GM12878 (cell line): Measurements from ENCODE around the gene RXFP1. TPM values are rescaled to one million over a fixed set of nuclear protein-coding genes. Genes with fewer than 3 reads are reported as not detected.

Experiments
- ATAC-seq: fragments of 200-7000 bp; cut with Tn5 transposase; 3 replicates; pipeline ENCODE4 v1.9.1; 2020; ENCODE audit warnings: mild to moderate bottlenecking, moderate library complexity
- BruUV-seq: library from RNA; stranded (reverse); fragments of 400-500 nt; replicated peaks from 2 replicates; lab custom pipeline; 2021; lab: Mats Ljungman, UMichigan
- CTCF ChIA-PET: fragments of 300-600 bp; sonication (Branson Sonifier 250); formaldehyde crosslinking; extraction: SDS; loops from one replicate; lab custom pipeline; 2021; ENCODE audit warnings: inconsistent platforms; lab: Yijun Ruan, JAX
- POLR2A ChIA-PET: fragments of 350-600 bp; formaldehyde crosslinking; extraction: SDS; loops from one replicate; lab custom pipeline; 2021; ENCODE audit warnings: inconsistent platforms; lab: Charles Lee
- RAD21 ChIA-PET: fragments of 300-600 bp; sonication (Branson Sonifier 250); formaldehyde crosslinking; loops from one replicate; lab custom pipeline; 2023; ENCODE audit warnings: antibody characterized with exemption; ENCODE audit not compliant: unreplicated experiment; lab: Charles Lee
- SMC1A ChIA-PET: fragments of 300-600 bp; sonication (Branson Sonifier 250); formaldehyde crosslinking; loops from one replicate; lab custom pipeline; 2023; ENCODE audit not compliant: unreplicated experiment, uncharacterized antibody; lab: Charles Lee
- DNase-seq: peaks from one replicate; pipeline ENCODE4 v3.0.0-alpha.2; 2011; ENCODE audit warnings: low read depth, low spot score
- FAIRE-seq: peaks from 3 replicates; lab custom pipeline; 2011; peaks lifted over from hg19 to GRCh38; lab: Jason Lieb, UNC
- H2AFZ ChIP-seq: 2 replicates; pipeline ENCODE4 v1.6.0; 2011; ENCODE audit warnings: low read depth, low read length, control low read depth; ENCODE audit not compliant: control insufficient read depth
- H3K27ac ChIP-seq: 2 replicates; pipeline ENCODE4 v1.5.1; 2011; ENCODE audit warnings: control low read depth; ENCODE audit not compliant: control insufficient read depth, insufficient read depth
- H3K27me3 ChIP-seq, 2 experiments: replicated peaks in 1 of 2; 2 replicates each; pipeline versions ENCODE4 v1.6.0 to v1.6.1; 2011; ENCODE audit warnings: low read length in 1 of 2; ENCODE audit not compliant: control insufficient read depth in 2 of 2, insufficient read depth in 2 of 2
- H3K36me3 ChIP-seq, 2 experiments: 2 replicates each; pipeline ENCODE4 v1.5.1; 2011; ENCODE audit warnings: low read length in 1 of 2; ENCODE audit not compliant: control insufficient read depth in 2 of 2, insufficient read depth in 2 of 2
- H3K4me1 ChIP-seq: 2 replicates; pipeline ENCODE4 v1.6.1; 2011; ENCODE audit warnings: mild to moderate bottlenecking, low read length, moderate library complexity, mixed read lengths; ENCODE audit not compliant: control insufficient read depth, insufficient read depth
- H3K4me2 ChIP-seq: 2 replicates; pipeline ENCODE4 v1.6.0; 2011; ENCODE audit warnings: control low read depth; ENCODE audit not compliant: control insufficient read depth, insufficient read depth
- H3K4me3 ChIP-seq: fragments of 200-600 bp; sonication (generic); 2 replicates; pipeline ENCODE4 v1.5.1; 2016
- H3K79me2 ChIP-seq: 2 replicates; pipeline ENCODE4 v1.6.0; 2011; ENCODE audit warnings: low read length; ENCODE audit not compliant: control insufficient read depth, insufficient read depth
- H3K9ac ChIP-seq: 2 replicates; pipeline ENCODE4 v1.8.0; 2011; ENCODE audit warnings: low read length, control low read depth, mixed read lengths; ENCODE audit not compliant: control insufficient read depth, insufficient read depth
- H3K9me3 ChIP-seq: replicated peaks from 3 replicates; pipeline ENCODE4 v1.5.1; 2011; ENCODE audit warnings: mild to moderate bottlenecking, low read length; ENCODE audit not compliant: control insufficient read depth, insufficient read depth
- H4K20me1 ChIP-seq: 2 replicates; pipeline ENCODE4 v1.6.0; 2011; ENCODE audit not compliant: control insufficient read depth, insufficient read depth
- ATF7 ChIP-seq: fragments of 450-650 bp; IDR thresholded peaks from 2 replicates; pipeline ENCODE4 v1.6.1; 2016; ENCODE audit warnings: low read depth, mild to moderate bottlenecking
- CBX3 ChIP-seq: fragments of 200-600 bp; sonication (generic); IDR thresholded peaks from 2 replicates; pipeline ENCODE4 v1.6.1; 2016; ENCODE audit warnings: low read depth, borderline replicate concordance
- GABPA ChIP-seq: IDR thresholded peaks from 2 replicates; pipeline ENCODE4 v1.6.1; 2014; ENCODE audit warnings: antibody characterized with exemption, low read depth, mild to moderate bottlenecking, inconsistent platforms
- IRF4 ChIP-seq: IDR thresholded peaks from 2 replicates; pipeline ENCODE4 v1.6.1; 2011; ENCODE audit warnings: low read depth, low read length
- KAT2A ChIP-seq: conservative IDR thresholded peaks from 2 replicates; pipeline ENCODE4 v1.6.1; 2011; ENCODE audit warnings: low read depth, low read length; ENCODE audit not compliant: control insufficient read depth
- KDM1A ChIP-seq: fragments of 200-600 bp; sonication (generic); IDR thresholded peaks from 2 replicates; pipeline ENCODE4 v1.6.1; 2016; ENCODE audit warnings: borderline replicate concordance
- LARP7 ChIP-seq: fragments of 450-650 bp; IDR thresholded peaks from 2 replicates; pipeline ENCODE4 v1.6.1; 2017; ENCODE audit warnings: mild to moderate bottlenecking
- NBN ChIP-seq: fragments of 450-650 bp; IDR thresholded peaks from 2 replicates; pipeline ENCODE4 v1.6.1; 2016
- NFIC ChIP-seq: IDR thresholded peaks from 2 replicates; pipeline ENCODE4 v1.6.1; 2012; ENCODE audit warnings: low read depth, mild to moderate bottlenecking, inconsistent platforms, low read length, moderate library complexity
- RB1 ChIP-seq: fragments of 450-650 bp; formaldehyde crosslinking; IDR thresholded peaks from 2 replicates; pipeline ENCODE4 v1.6.1; 2017; ENCODE audit warnings: mild to moderate bottlenecking, borderline replicate concordance
- RFX5 ChIP-seq: IDR thresholded peaks from 2 replicates; pipeline ENCODE4 v1.6.1; 2011; ENCODE audit warnings: low read depth, low read length, improper control_type of control experiment
- SREBF1 ChIP-seq: IDR thresholded peaks from 2 replicates; pipeline ENCODE4 v1.6.1; 2012; ENCODE audit warnings: mild to moderate bottlenecking, low read length
- SUPT20H ChIP-seq: IDR thresholded peaks from 2 replicates; pipeline ENCODE4 v1.6.1; 2011; ENCODE audit warnings: low read depth, mild to moderate bottlenecking, low read length, moderate library complexity, borderline replicate concordance; ENCODE audit not compliant: control insufficient read depth
- YBX1 ChIP-seq: fragments of 450-650 bp; IDR thresholded peaks from 2 replicates; pipeline ENCODE4 v1.6.1; 2016; ENCODE audit warnings: antibody characterized with exemption
- ZZZ3 ChIP-seq: IDR thresholded peaks from 2 replicates; pipeline ENCODE4 v1.6.1; 2011; ENCODE audit warnings: low read depth; ENCODE audit not compliant: control insufficient read depth, insufficient read length
- WGBS: methylation state at CpG from one replicate; pipeline ENCODE4 v1.1.6; 2016; ENCODE audit warnings: low lambda C conversion rate; ENCODE audit not compliant: insufficient replicate concordance, insufficient coverage; ENCODE audit errors: missing lambda C conversion rate; 5-methylcytosine and 5-hydroxymethylcytosine counted together
- in situ Hi-C: fragments of 300-500 bp; cut with MboI; formaldehyde crosslinking; loops from 9 replicates; pipeline ENCODE4 v1.14.3; 2018; ENCODE audit warnings: mixed read lengths
- intact Hi-C: fragments of 100-400 bp; cut with micrococcal nuclease; formaldehyde crosslinking; loops from one replicate; pipeline ENCODE4 v1.14.2; 2022; ENCODE audit not compliant: unreplicated experiment
- polyA plus RNA-seq, 11 experiments: library from polyadenylated mRNA; depleted of rRNA in 4 of 11; unstranded in 6 of 11; stranded (reverse) in 5 of 11; fragments of >200 nt; fragmentation: Nextera tagmentation in 4 of 11; fragmentation: Illumina TruSeq in 1 of 11; extraction: Ambion mirVana in 4 of 11; extraction: Trizol in 1 of 11; gene quantifications; 1 replicate in 1 of 11; 2 replicates in 10 of 11; pipeline versions ENCODE4 v1.2.1 to v1.2.3, GENCODE V29; 2011 to 2016; ENCODE audit warnings: inconsistent platforms in 2 of 11, missing spikeins in 2 of 11, low read depth in 1 of 11
- total RNA-seq, 4 experiments: library from RNA; depleted of rRNA in 3 of 4; stranded (reverse); fragments of >200 nt in 3 of 4; fragmentation: Illumina TruSeq in 1 of 4; extraction: Trizol in 1 of 4; gene quantifications; 2 replicates each; pipeline versions ENCODE4 v1.2.1 to v1.2.3, GENCODE V29; 2013 to 2021
- TF ChIP-seq, protein P1 (sequence below): fragments of 450-650 bp; IDR thresholded peaks from 2 replicates; pipeline ENCODE4 v1.6.1; 2016; ENCODE audit warnings: mild to moderate bottlenecking

The RXFP1 gene
- total and polyA plus RNA-seq, 10 of the 15 experiments (the other 5 are each of a cell fraction or from before 2014, with no cell fraction given): 0.12 TPM; not detected in 9

DNA sequence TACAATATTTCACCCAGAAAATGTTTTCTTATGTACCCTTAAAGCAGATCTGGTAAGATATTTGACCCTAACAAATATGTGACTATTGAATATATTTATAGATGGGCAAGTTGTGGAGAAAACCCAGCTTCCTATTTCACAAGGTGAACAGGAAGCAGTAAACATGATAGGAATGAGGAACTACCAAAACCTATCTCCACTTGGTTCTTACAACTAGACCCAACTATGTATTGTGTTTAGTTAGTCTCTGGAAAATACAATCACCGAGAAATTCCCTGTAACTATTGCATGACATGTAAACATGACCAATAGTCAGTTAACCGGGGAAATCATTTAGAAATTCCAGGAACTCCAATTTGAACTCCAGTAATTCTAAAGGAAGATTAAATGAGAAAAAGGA lies 8.4 kb upstream of the RXFP1 start:
- no peaks in the 10 kb centered on the region for H3K9me3 ChIP-seq
- no peaks in the 10 kb centered on the region for H3K27me3 ChIP-seq
- intact Hi-C loops (no loop called here), in situ Hi-C loops (no loop called here)
- H3K36me3 ChIP-seq: no peaks in the 10 kb centered on the region
- no TSS peak for BruUV-seq
- TF ChIP-seq RFX5 (no peak), KDM1A (no peak), SUPT20H (no peak), KAT2A (no peak), ATF7 (no peak), ZZZ3 (no peak), RB1 (no peak), GABPA (no peak), LARP7 (no peak), NBN (no peak), YBX1 (no peak), IRF4 (no peak), SREBF1 (no peak), CBX3 (no peak), NFIC (no peak)
- TF ChIP-seq, protein P1, sequence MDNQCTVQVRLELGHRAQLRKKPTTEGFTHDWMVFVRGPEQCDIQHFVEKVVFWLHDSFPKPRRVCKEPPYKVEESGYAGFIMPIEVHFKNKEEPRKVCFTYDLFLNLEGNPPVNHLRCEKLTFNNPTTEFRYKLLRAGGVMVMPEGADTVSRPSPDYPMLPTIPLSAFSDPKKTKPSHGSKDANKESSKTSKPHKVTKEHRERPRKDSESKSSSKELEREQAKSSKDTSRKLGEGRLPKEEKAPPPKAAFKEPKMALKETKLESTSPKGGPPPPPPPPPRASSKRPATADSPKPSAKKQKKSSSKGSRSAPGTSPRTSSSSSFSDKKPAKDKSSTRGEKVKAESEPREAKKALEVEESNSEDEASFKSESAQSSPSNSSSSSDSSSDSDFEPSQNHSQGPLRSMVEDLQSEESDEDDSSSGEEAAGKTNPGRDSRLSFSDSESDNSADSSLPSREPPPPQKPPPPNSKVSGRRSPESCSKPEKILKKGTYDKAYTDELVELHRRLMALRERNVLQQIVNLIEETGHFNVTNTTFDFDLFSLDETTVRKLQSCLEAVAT: no peak
- ATAC-seq: no peak
- CTCF ChIA-PET: no interaction called here
- POLR2A ChIA-PET: no interaction called here
- no peak overlapping the region for H3K4me3 ChIP-seq
- H4K20me1 ChIP-seq: no peaks in the 10 kb centered on the region
- FAIRE-seq: no peak
- no peaks in the 10 kb centered on the region for H3K4me1 ChIP-seq
- no peak overlapping the region for H3K27ac ChIP-seq
- H3K9ac ChIP-seq: no peak overlapping the region
- RAD21 ChIA-PET: no interaction called here
- H3K4me2 ChIP-seq: no peak overlapping the region
- H2AFZ ChIP-seq: no peak overlapping the region
- WGBS: 0% methylated on average over 2 of the region's 2 CpGs
- SMC1A ChIA-PET: no interaction called here
- DNase-seq: no peak
- no peaks in the 10 kb centered on the region for H3K79me2 ChIP-seq
